ENCODE results near the gene CISH.

The CISH gene

GRCh38 chr3:50609071-50609762, 2.4 kb downstream of the CISH start:
- no peaks in the 10 kb centered on the region for H3K9me3 ChIP-seq (ENCODE audit: insufficient read depth, low read length)
- H3K27me3 ChIP-seq (ENCODE audit: insufficient read depth, insufficient read length), result peaks cover 38% of the 10 kb centered on the region
- no peak for DNase-seq (ENCODE audit: low read depth, low spot score)
- TF ChIP-seq YY1 (IDR thresholded peaks at IDR 0.05; ENCODE audit: insufficient read depth, insufficient read length) (no peak), ZNF274 (IDR thresholded peaks at IDR 0.05; ENCODE audit: low read depth, low read length) (no peak), SUZ12 (IDR thresholded peaks at IDR 0.05; ENCODE audit: extremely low read depth, insufficient read depth, insufficient read length) (no peak)
- peaks cover 22% of the 10 kb centered on the region for H3K36me3 ChIP-seq (ENCODE audit: insufficient read depth, insufficient read length, low read length)
- no peak overlapping the region for H3K4me3 ChIP-seq (ENCODE audit: insufficient read length, low read depth)
- peaks cover 12% of the 10 kb centered on the region for H3K4me1 ChIP-seq (ENCODE audit: insufficient read depth, insufficient read length)
- no peak overlapping the region for H3K9ac ChIP-seq (ENCODE audit: insufficient read length, low read depth)

GRCh38 chr3:50608278-50608677, 3.3 kb downstream of the CISH start:
- no peak for TF ChIP-seq YY1 (IDR thresholded peaks at IDR 0.05; ENCODE audit: insufficient read depth, insufficient read length)
- TF ChIP-seq SUZ12 (IDR thresholded peaks at IDR 0.05; ENCODE audit: extremely low read depth, insufficient read depth, insufficient read length), result no peak
- TF ChIP-seq ZNF274 (IDR thresholded peaks at IDR 0.05; ENCODE audit: low read depth, low read length), result no peak
- Histone ChIP-seq H3K4me1 (ENCODE audit: insufficient read depth, insufficient read length) (peaks cover 12% of the 10 kb centered on the region), H3K36me3 (ENCODE audit: insufficient read depth, insufficient read length, low read length) (peaks cover 22% of the 10 kb centered on the region), H3K9ac (ENCODE audit: insufficient read length, low read depth) (no peak overlapping the region), H3K27me3 (ENCODE audit: insufficient read depth, insufficient read length) (peaks cover 30% of the 10 kb centered on the region), H3K4me3 (ENCODE audit: insufficient read length, low read depth) (no peak overlapping the region), H3K9me3 (ENCODE audit: insufficient read depth, low read length) (no peaks in the 10 kb centered on the region)
- DNase-seq (ENCODE audit: low read depth, low spot score), result no peak

DNA sequence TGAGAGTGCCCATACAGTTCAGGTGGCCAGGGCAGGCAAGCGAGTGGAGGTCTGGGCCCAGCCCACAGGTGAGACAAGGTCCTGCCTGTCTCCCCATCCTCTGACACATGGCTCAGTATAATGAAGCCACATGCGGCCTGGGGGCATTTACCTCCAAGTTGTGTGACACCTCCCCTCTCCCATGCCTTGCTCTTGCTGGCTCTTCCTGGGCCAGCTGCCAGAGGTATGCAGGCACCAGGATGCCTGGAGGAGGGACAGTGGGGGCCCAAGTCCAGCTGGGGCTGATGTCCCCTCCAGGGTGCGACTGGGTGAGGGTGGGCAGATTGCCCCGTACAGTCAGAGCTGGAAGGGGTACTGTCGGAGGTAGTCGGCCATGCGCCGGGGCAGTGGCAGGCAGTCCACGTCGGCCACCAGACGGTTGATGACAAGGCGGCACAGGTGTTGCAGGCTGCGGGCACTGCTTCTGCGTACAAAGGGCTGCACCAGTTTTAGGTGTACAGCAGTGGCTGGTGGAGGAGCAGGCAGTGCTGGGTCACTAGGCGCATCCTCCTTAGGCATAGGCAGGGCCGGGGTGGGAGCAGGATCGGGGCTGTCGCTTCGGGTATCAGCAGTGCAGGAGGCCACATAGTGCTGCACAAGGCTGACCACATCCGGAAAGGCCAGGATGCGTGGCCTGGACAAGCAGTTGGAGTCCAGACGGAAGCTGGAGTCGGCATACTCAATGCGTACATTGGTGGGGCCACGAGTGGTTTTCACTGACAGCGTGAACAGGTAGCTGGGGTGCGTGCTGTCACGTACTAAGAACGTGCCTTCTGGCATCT, 4.1 kb downstream of the CISH start:
- H3K9ac ChIP-seq (ENCODE audit: insufficient read length, low read depth), result no peak overlapping the region
- peaks cover 22% of the 10 kb centered on the region for H3K36me3 ChIP-seq (ENCODE audit: insufficient read depth, insufficient read length, low read length)
- H3K4me1 ChIP-seq (ENCODE audit: insufficient read depth, insufficient read length), result peaks cover 12% of the 10 kb centered on the region
- no peak for DNase-seq (ENCODE audit: low read depth, low spot score)
- TF ChIP-seq SUZ12 (IDR thresholded peaks at IDR 0.05; ENCODE audit: extremely low read depth, insufficient read depth, insufficient read length), result no peak
- TF ChIP-seq ZNF274 (IDR thresholded peaks at IDR 0.05; ENCODE audit: low read depth, low read length), result no peak
- TF ChIP-seq YY1 (IDR thresholded peaks at IDR 0.05; ENCODE audit: insufficient read depth, insufficient read length), result no peak
- H3K4me3 ChIP-seq (ENCODE audit: insufficient read length, low read depth), result no peak overlapping the region
- H3K9me3 ChIP-seq (ENCODE audit: insufficient read depth, low read length), result no peaks in the 10 kb centered on the region
- H3K27me3 ChIP-seq (ENCODE audit: insufficient read depth, insufficient read length), result peaks cover 22% of the 10 kb centered on the region

GRCh38 chr3:50606596-50606995, 5.0 kb downstream of the CISH start:
- Histone ChIP-seq H3K9ac (ENCODE audit: insufficient read length, low read depth) (peak overlapping the region; percentile 13), H3K4me1 (ENCODE audit: insufficient read depth, insufficient read length) (peaks cover 19% of the 10 kb centered on the region), H3K27me3 (ENCODE audit: insufficient read depth, insufficient read length) (peaks cover 17% of the 10 kb centered on the region), H3K36me3 (ENCODE audit: insufficient read depth, insufficient read length, low read length) (peaks cover 22% of the 10 kb centered on the region), H3K9me3 (ENCODE audit: insufficient read depth, low read length) (no peaks in the 10 kb centered on the region), H3K4me3 (ENCODE audit: insufficient read length, low read depth) (no peak overlapping the region)
- TF ChIP-seq YY1 (IDR thresholded peaks at IDR 0.05; ENCODE audit: insufficient read depth, insufficient read length) (no peak), SUZ12 (IDR thresholded peaks at IDR 0.05; ENCODE audit: extremely low read depth, insufficient read depth, insufficient read length) (no peak), ZNF274 (IDR thresholded peaks at IDR 0.05; ENCODE audit: low read depth, low read length) (no peak)
- no peak for DNase-seq (ENCODE audit: low read depth, low spot score)

- TF ChIP-seq YY1 (IDR thresholded peaks at IDR 0.05; ENCODE audit: insufficient read depth, insufficient read length) (no peak), SUZ12 (IDR thresholded peaks at IDR 0.05; ENCODE audit: extremely low read depth, insufficient read depth, insufficient read length) (no peak), ZNF274 (IDR thresholded peaks at IDR 0.05; ENCODE audit: low read depth, low read length) (no peak)
- H3K9ac ChIP-seq (ENCODE audit: insufficient read length, low read depth), result no peak overlapping the region
- H3K4me3 ChIP-seq (ENCODE audit: insufficient read length, low read depth), result no peak overlapping the region
- H3K9me3 ChIP-seq (ENCODE audit: insufficient read depth, low read length), result no peaks in the 10 kb centered on the region
- H3K36me3 ChIP-seq (ENCODE audit: insufficient read depth, insufficient read length, low read length), result peaks cover 22% of the 10 kb centered on the region
- peaks cover 14% of the 10 kb centered on the region for H3K27me3 ChIP-seq (ENCODE audit: insufficient read depth, insufficient read length)
- H3K4me1 ChIP-seq (ENCODE audit: insufficient read depth, insufficient read length), result peaks cover 21% of the 10 kb centered on the region
- DNase-seq (ENCODE audit: low read depth, low spot score), result no peak
Observed at GRCh38 chr3:50605901-50606326, 5.7 kb downstream of the CISH start.

- Histone ChIP-seq H3K9me3 (ENCODE audit: insufficient read depth, low read length) (no peaks in the 10 kb centered on the region), H3K9ac (ENCODE audit: insufficient read length, low read depth) (no peak overlapping the region), H3K27me3 (ENCODE audit: insufficient read depth, insufficient read length) (peaks cover 4% of the 10 kb centered on the region), H3K36me3 (ENCODE audit: insufficient read depth, insufficient read length, low read length) (peaks cover 19% of the 10 kb centered on the region), H3K4me3 (ENCODE audit: insufficient read length, low read depth) (no peak overlapping the region), H3K4me1 (ENCODE audit: insufficient read depth, insufficient read length) (peaks cover 20% of the 10 kb centered on the region)
- no peak for DNase-seq (ENCODE audit: low read depth, low spot score)
- no peak for TF ChIP-seq SUZ12 (IDR thresholded peaks at IDR 0.05; ENCODE audit: extremely low read depth, insufficient read depth, insufficient read length)
- no peak for TF ChIP-seq YY1 (IDR thresholded peaks at IDR 0.05; ENCODE audit: insufficient read depth, insufficient read length)
- no peak for TF ChIP-seq ZNF274 (IDR thresholded peaks at IDR 0.05; ENCODE audit: low read depth, low read length)
Observed at GRCh38 chr3:50604628-50605588, 6.7 kb downstream of the CISH start.
